ENCODE measurements around the gene BABAM2.

DNA sequence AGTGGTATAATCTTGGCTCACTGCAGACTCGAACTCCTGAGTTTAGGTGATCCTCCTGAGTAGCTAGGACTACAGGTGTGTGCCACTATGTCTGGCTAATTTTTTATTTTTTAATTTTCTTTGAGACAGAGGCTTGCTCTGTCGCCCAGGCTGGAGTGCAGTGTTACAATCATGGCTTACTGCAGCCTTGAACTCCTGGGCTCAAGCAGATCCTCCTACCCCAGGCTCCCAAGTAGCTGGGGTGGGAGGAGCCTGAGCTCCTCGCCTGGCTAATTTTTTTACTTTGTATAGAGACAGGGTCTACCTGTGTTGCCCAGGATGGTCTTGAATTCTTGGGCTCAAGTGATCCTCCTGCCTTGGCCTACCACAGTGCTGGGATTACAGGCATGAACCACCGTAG, 62.5 kb downstream of the BABAM2 start:
- TF ChIP-seq MZF1 (tag by site-specific recombination; IDR thresholded peaks at IDR 0.05; ENCODE audit: borderline replicate concordance): no peak
- TF ChIP-seq, protein P1, sequence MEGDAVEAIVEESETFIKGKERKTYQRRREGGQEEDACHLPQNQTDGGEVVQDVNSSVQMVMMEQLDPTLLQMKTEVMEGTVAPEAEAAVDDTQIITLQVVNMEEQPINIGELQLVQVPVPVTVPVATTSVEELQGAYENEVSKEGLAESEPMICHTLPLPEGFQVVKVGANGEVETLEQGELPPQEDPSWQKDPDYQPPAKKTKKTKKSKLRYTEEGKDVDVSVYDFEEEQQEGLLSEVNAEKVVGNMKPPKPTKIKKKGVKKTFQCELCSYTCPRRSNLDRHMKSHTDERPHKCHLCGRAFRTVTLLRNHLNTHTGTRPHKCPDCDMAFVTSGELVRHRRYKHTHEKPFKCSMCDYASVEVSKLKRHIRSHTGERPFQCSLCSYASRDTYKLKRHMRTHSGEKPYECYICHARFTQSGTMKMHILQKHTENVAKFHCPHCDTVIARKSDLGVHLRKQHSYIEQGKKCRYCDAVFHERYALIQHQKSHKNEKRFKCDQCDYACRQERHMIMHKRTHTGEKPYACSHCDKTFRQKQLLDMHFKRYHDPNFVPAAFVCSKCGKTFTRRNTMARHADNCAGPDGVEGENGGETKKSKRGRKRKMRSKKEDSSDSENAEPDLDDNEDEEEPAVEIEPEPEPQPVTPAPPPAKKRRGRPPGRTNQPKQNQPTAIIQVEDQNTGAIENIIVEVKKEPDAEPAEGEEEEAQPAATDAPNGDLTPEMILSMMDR (tag by site-specific recombination; IDR thresholded peaks at IDR 0.05): no peak
- TF ChIP-seq ZNF843 (tag by site-specific recombination; IDR thresholded peaks at IDR 0.05): no peak
- TF ChIP-seq, protein P2, sequence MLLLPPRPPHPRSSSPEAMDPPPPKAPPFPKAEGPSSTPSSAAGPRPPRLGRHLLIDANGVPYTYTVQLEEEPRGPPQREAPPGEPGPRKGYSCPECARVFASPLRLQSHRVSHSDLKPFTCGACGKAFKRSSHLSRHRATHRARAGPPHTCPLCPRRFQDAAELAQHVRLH (tag by site-specific recombination; IDR thresholded peaks at IDR 0.05): no peak
- TF ChIP-seq KLF16 (tag by site-specific recombination; IDR thresholded peaks at IDR 0.05): no peak
